DND-41 (cell line): ENCODE data around the gene NACC2.

Experiments
- CTCF ChIP-seq: IDR thresholded peaks from 2 replicates; pipeline ENCODE4 v1.5.1; 2012; ENCODE audit warnings: borderline replicate concordance, low read length, moderate library complexity, mild to moderate bottlenecking; ENCODE audit not compliant: poor library complexity, severe bottlenecking; ENCODE audit errors: extremely low read depth
- EZH2 ChIP-seq: IDR thresholded peaks from 3 replicates; pipeline ENCODE4 v1.6.1; 2012; ENCODE audit warnings: borderline replicate concordance, low read depth, mild to moderate bottlenecking, moderate library complexity, low read length, inconsistent platforms; ENCODE audit not compliant: severe bottlenecking

- TF ChIP-seq EZH2 (no peak), CTCF (no peak)
These were observed 49.2 kb downstream of the NACC2 start for GRCh38 chr9:136045595-136046553.
